Calu3 (cell line): Measurements from ENCODE around the gene ZCCHC10. TPM values are rescaled to one million over a fixed set of nuclear protein-coding genes. Genes with fewer than 3 reads are reported as not detected.

ENCODE experiments used
- Bru-seq: library from RNA; stranded (reverse); fragments of 400-500 nt; gene quantifications from one replicate; lab custom pipeline; 2021; lab: Mats Ljungman, UMichigan
- BruChase-seq, 2 experiments: library from RNA; stranded (reverse); fragments of 400-500 nt; gene quantifications; one replicate each; lab custom pipeline; 2021; lab: Mats Ljungman, UMichigan
- BruUV-seq: library from RNA; stranded (reverse); fragments of 400-500 nt; replicated peaks from 2 replicates; lab custom pipeline; 2021; lab: Mats Ljungman, UMichigan
- CTCF ChIA-PET: fragments of 300-600 bp; sonication (Branson Sonifier 250); formaldehyde crosslinking; loops from one replicate; lab custom pipeline; 2022; ENCODE audit warnings: antibody characterized with exemption; lab: Charles Lee
- DNase-seq: peaks from one replicate; pipeline ENCODE4 v3.0.0; 2022
- H3K27ac Mint-ChIP-seq: one replicate; pipeline ENCODE4 v1.8.0; 2022; ENCODE audit warnings: mixed read lengths; ENCODE audit not compliant: unreplicated experiment
- H3K27me3 Mint-ChIP-seq: one replicate; pipeline ENCODE4 v1.8.0; 2022; ENCODE audit warnings: mixed read lengths; ENCODE audit not compliant: unreplicated experiment
- H3K36me3 Mint-ChIP-seq: one replicate; pipeline ENCODE4 v1.8.0; 2022; ENCODE audit warnings: mild to moderate bottlenecking, moderate library complexity, mixed read lengths; ENCODE audit not compliant: insufficient read depth, unreplicated experiment
- H3K4me1 Mint-ChIP-seq: one replicate; pipeline ENCODE4 v1.8.0; 2022; ENCODE audit warnings: mild to moderate bottlenecking, low read depth, mixed read lengths; ENCODE audit not compliant: unreplicated experiment
- H3K4me3 Mint-ChIP-seq: one replicate; pipeline ENCODE4 v1.8.0; 2022; ENCODE audit warnings: mild to moderate bottlenecking, low read depth, moderate library complexity, mixed read lengths; ENCODE audit not compliant: unreplicated experiment
- H3K9me3 Mint-ChIP-seq: one replicate; pipeline ENCODE4 v1.8.0; 2022; ENCODE audit warnings: low read depth, mixed read lengths; ENCODE audit not compliant: unreplicated experiment
- CTCF ChIP-seq: fragments of 200-600 bp; IDR thresholded peaks from one replicate; pipeline ENCODE4 v1.8.0; 2022; ENCODE audit warnings: antibody characterized with exemption; ENCODE audit not compliant: unreplicated experiment
- intact Hi-C: fragments of 100-400 bp; cut with micrococcal nuclease; formaldehyde crosslinking; loops from one replicate; pipeline ENCODE4 v1.10.0; 2022; ENCODE audit not compliant: unreplicated experiment
- long read RNA-seq: library from polyadenylated mRNA; stranded (forward); transcript quantifications from one replicate; pipeline ENCODE4 v2.0.0, GENCODE V29; 2022
- total RNA-seq: library from RNA; stranded (reverse); gene quantifications from 2 replicates; pipeline ENCODE4 v1.2.3, GENCODE V29; 2022

ZCCHC10 gene
- total RNA-seq = 25.9 and 31.8 TPM in 2 replicates
- Bru-seq, nascent RNA = percentile 79 among the genes with signal in this experiment
- percentile 69 among the genes with signal in this experiment for BruChase-seq, experiment 1, labeled RNA remaining after a 6-hour chase
- BruChase-seq, experiment 2, labeled RNA remaining after a 2-hour chase = percentile 76 among the genes with signal in this experiment
- long read RNA-seq, transcript ZCCHC10-206 (4 exons, 608 nt) = minor isoform, 5 of 69 reads
- long read RNA-seq, transcript ZCCHC10-207 (5 exons, 1,070 nt) = minor isoform, 13 of 69 reads
- long read RNA-seq, transcript ZCCHC10-203 (3 exons, 325 nt) = minor isoform, 14 of 69 reads
- long read RNA-seq, transcript ZCCHC10-201 (4 exons, 2,178 nt) = major isoform, 22 of 69 reads
- long read RNA-seq, partial matches to known transcripts = 3 of 69 reads
- long read RNA-seq, other reads (novel, unspliced or antisense) = 10 of 69 reads

GRCh38 chr5:133025804-133026663, at the start of gene ZCCHC10:
Gene ZCCHC10, minus strand, starts transcription at chr5:133026549. Its CDS starts 12 bp downstream, at chr5:133026537.
- CTCF ChIA-PET = interaction anchor here (0.5 to 2.0 kb wide), 4 partner anchors 10 to 29 kb away, joined by 3 to 5 read pairs (median 4); partner anchors contain the start of gene HSPA4
- peak within 1 kb of the TSS; percentile 90 for H3K4me3 Mint-ChIP-seq
- peaks cover 30% of the 10 kb centered on the region for H3K4me1 Mint-ChIP-seq
- peaks cover 17% of the 10 kb centered on the region for H3K36me3 Mint-ChIP-seq
- TSS peak; percentile 74 for BruUV-seq
- intact Hi-C loops = loop anchor here (2.0 kb wide), 1 partner anchor 63 kb away; the partner anchor contains the start of gene AFF4
- no peak for TF ChIP-seq CTCF
- peak within 1 kb of the TSS; percentile 95 for H3K27ac Mint-ChIP-seq
- H3K27me3 Mint-ChIP-seq = no peaks in the 10 kb centered on the region
- DNase-seq = peak; percentile 96
- no peaks in the 10 kb centered on the region for H3K9me3 Mint-ChIP-seq

- intact Hi-C loops = no loop called here
- no peak for DNase-seq
- Mint-ChIP-seq H3K4me1 (peaks cover 22% of the 10 kb centered on the region), H3K27me3 (no peaks in the 10 kb centered on the region), H3K36me3 (peaks cover 82% of the 10 kb centered on the region), H3K9me3 (no peaks in the 10 kb centered on the region), H3K27ac (no peak overlapping the region), H3K4me3 (no peak overlapping the region)
- BruUV-seq = no TSS peak
- CTCF ChIA-PET = interaction anchor here (0.8 kb wide), 1 partner anchor 37 kb away, joined by 3 read pairs; no protein-coding TSS in a partner anchor
- no peak for TF ChIP-seq CTCF
These were observed 49.5 kb upstream of the ZCCHC10 start for GRCh38 chr5:133075572-133076536.

- no peak for DNase-seq
- no peaks in the 10 kb centered on the region for H3K9me3 Mint-ChIP-seq
- BruUV-seq = no TSS peak
- intact Hi-C loops = no loop called here
- TF ChIP-seq CTCF = no peak
- H3K27ac Mint-ChIP-seq = no peak overlapping the region
- H3K4me1 Mint-ChIP-seq = peaks cover 37% of the 10 kb centered on the region
- CTCF ChIA-PET = interaction anchor here (0.6 kb wide), 1 partner anchor 109 kb away, joined by 6 read pairs; no protein-coding TSS in a partner anchor
- H3K36me3 Mint-ChIP-seq = peaks cover 85% of the 10 kb centered on the region
- H3K4me3 Mint-ChIP-seq = no peak overlapping the region
- no peaks in the 10 kb centered on the region for H3K27me3 Mint-ChIP-seq
These were observed 45.7 kb upstream of the ZCCHC10 start for GRCh38 chr5:133072021-133072420.
